AG04449 (cell line): ENCODE measurements around the gene SBF2.

Source experiments
- CTCF ChIA-PET: fragments of 350-600 bp; formaldehyde crosslinking; extraction: SDS; loops from one replicate; lab custom pipeline; 2021; ENCODE audit warnings: antibody characterized with exemption; lab: Yijun Ruan, JAX
- POLR2A ChIA-PET: fragments of 400-600, 350-600 bp; formaldehyde crosslinking; extraction: SDS; loops from one replicate; lab custom pipeline; 2020; ENCODE audit warnings: antibody characterized with exemption, inconsistent platforms; lab: Yijun Ruan, JAX
- DNase-seq: peaks from one replicate; pipeline ENCODE4 v3.0.0-alpha.2; 2010; ENCODE audit warnings: low read depth, low spot score
- H3K4me3 ChIP-seq: 2 replicates; pipeline ENCODE4 v1.5.1; 2011; ENCODE audit warnings: low read depth, mild to moderate bottlenecking, control low read depth, low read length
- CTCF ChIP-seq: IDR thresholded peaks from one replicate; pipeline ENCODE4 v1.5.1; 2011; ENCODE audit warnings: mild to moderate bottlenecking, moderate library complexity, low read length, control low read depth, inconsistent platforms; ENCODE audit not compliant: insufficient read depth; ENCODE audit errors: missing control alignments

The SBF2 gene

DNA sequence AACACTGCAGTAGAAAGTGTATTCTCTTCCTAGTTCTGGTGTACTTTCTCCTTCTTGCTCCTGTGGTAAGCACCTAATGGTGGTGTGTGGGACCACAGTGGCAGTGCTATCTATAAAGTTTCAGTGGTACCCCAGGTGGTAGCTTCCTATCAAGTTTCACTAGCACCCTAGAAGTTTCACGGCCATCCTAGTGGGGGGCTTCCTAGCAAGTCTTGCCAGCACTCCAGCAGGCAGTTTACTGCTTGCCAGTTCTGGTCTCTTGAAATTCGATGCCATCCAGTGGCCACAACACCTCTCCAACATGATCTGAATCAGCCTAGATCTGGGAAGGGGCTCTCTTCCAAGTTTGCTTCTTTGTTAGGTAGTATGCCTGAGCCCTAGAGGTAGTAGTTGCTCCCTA lies 400.5 kb downstream of the SBF2 start:
- no peak for TF ChIP-seq CTCF
- no peak for DNase-seq
- POLR2A ChIA-PET: interaction anchor here (0.6 kb wide), 1 partner anchor 100 kb away, joined by 3 read pairs; no protein-coding TSS in a partner anchor
- H3K4me3 ChIP-seq: no peak overlapping the region
- CTCF ChIA-PET: interaction anchor here (1.4 to 1.7 kb wide), 2 partner anchors 12 to 92 kb away, joined by 3 to 6 read pairs; no protein-coding TSS in a partner anchor

DNA sequence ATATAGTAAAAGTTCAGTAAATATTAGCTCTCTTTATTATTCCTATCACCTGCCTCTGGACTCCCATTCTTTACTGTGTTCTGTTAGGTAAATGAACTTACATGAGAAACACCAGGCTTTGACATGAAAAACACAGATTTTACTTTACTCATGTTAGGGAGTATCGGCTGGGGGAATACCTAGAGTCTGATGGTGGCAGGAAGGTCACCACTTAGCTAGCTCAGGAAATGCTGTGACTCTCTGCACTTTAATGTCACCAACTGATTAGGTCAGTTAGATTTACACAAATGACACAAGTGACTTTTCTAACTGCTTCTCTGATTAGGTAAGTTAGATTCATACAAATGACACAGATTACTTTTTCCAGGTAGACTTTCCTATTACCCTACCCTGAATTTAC lies 405.1 kb downstream of the SBF2 start:
- no peak overlapping the region for H3K4me3 ChIP-seq
- CTCF ChIA-PET: interaction anchor here (0.8 to 1.2 kb wide), 2 partner anchors 15 to 27 kb away, joined by 3 to 4 read pairs; no protein-coding TSS in a partner anchor
- POLR2A ChIA-PET: no interaction called here
- DNase-seq: no peak
- TF ChIP-seq CTCF: no peak

GRCh38 chr11:9887472-9887871 lies 406.5 kb downstream of the SBF2 start:
- TF ChIP-seq CTCF: no peak
- no peak overlapping the region for H3K4me3 ChIP-seq
- DNase-seq: no peak
- CTCF ChIA-PET: no interaction called here
- POLR2A ChIA-PET: no interaction called here

DNA sequence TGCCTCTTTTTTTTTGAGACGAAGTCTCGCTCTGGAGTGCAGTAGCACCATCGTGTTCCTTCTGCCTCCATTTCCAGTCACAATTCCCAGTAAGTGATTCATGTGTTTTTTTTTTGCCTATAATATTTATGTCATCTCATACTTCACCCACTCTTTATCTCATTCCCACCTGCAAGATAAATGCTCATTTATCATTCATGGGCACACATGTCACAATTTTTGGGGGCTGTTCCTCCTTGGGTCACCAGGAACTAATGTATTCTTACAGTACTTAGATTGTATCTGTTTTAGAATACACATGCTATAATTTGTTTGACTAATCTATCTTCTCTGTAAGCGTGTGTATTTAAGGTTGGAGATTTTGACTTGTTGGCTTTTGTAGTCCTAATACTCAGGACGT lies 407.4 kb downstream of the SBF2 start:
- no peak for TF ChIP-seq CTCF
- POLR2A ChIA-PET: no interaction called here
- no peak overlapping the region for H3K4me3 ChIP-seq
- CTCF ChIA-PET: interaction anchor here (0.9 kb wide), 1 partner anchor 128 kb away, joined by 3 read pairs; no protein-coding TSS in a partner anchor
- DNase-seq: no peak

DNA sequence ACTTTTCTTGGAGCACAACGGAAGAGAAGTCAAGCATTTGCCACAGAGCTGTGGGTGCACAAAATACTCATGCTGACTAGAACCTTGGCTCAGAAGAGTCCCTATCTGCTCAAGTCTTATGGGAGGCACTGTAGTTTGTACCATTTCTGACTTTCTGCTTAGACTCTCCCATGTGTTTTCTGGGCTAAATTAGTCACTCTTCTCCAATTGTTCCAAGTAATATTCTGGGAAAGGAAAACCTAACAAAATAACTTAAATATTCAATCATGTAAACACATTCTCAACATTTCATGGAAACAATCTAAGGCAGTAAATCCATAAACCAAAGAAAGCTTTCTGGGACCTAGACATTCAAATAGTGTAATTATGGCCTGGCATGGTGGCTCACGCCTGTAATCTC lies 409.4 kb downstream of the SBF2 start:
- no peak for TF ChIP-seq CTCF
- POLR2A ChIA-PET: no interaction called here
- CTCF ChIA-PET: interaction anchor here (1.5 kb wide), 1 partner anchor 271 kb away, joined by 4 read pairs; no protein-coding TSS in a partner anchor
- no peak for DNase-seq
- no peak overlapping the region for H3K4me3 ChIP-seq

DNA sequence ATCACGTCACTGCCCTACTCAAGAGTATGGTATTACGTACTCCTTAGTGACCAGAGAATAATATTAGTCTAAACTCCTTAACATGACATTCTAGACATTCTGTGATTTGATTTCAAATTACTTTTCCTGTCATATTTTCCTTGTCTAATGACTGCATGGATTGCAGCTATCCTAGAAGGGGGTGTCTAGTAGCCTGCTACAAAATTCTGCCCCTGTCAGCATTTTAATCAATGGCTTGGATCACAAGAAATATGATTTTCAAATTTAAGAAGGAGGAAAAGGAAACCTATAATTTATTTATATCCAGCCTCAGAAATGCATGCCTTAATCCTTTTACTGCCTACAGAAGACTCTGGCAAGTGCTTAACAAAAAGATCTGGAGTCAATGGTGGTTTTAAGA lies 413.4 kb downstream of the SBF2 start:
- POLR2A ChIA-PET: no interaction called here
- H3K4me3 ChIP-seq: no peak overlapping the region
- no peak for TF ChIP-seq CTCF
- CTCF ChIA-PET: interaction anchor here (1.2 kb wide), 1 partner anchor 12 kb away, joined by 6 read pairs; no protein-coding TSS in a partner anchor
- no peak for DNase-seq
